Pancreas (tissue), 10 donors: Measurements from ENCODE around the gene UCMA. TPM values are rescaled to one million over a fixed set of nuclear protein-coding genes. Genes with fewer than 3 reads are reported as not detected.

Experiments
- ATAC-seq, 4 donors: fragments of 200-7000 bp; cut with Tn5 transposase; one replicate each; pipeline versions ENCODE4 v1.8.0 to v1.9.1; 2020; ENCODE audit warnings: mild to moderate bottlenecking in 4 of 4, moderate library complexity in 4 of 4
- DNase-seq, 6 donors: peaks; one replicate each; pipeline ENCODE4 v3.0.0-alpha.2; 2020
- FAIRE-seq: peaks from 2 replicates; lab custom pipeline; 2012; peaks lifted over from hg19 to GRCh38; lab: Jason Lieb, UNC
- H3K27ac ChIP-seq, 4 donors: fragments of 200-600 bp; sonication (generic); 1 replicate in 3 of 4; 2 replicates in 1 of 4; pipeline versions ENCODE4 v1.5.0 to v1.8.0; 2020
- H3K27me3 ChIP-seq, 4 donors: fragments of 200-600 bp; one replicate each; pipeline ENCODE4 v1.8.0; 2021
- H3K36me3 ChIP-seq, 3 donors: fragments of 200-600 bp; sonication (generic) in 1 of 3; one replicate each; pipeline versions ENCODE4 v1.5.0 to v1.8.0; 2020 to 2021
- H3K4me1 ChIP-seq, 3 donors: fragments of 200-600 bp; one replicate each; pipeline ENCODE4 v1.8.0; 2021
- H3K4me3 ChIP-seq, 4 donors: fragments of 200-600 bp; sonication (generic) in 2 of 4; one replicate each; pipeline versions ENCODE4 v1.5.0 to v1.8.0; 2020 to 2021
- H3K9me3 ChIP-seq, 4 donors: fragments of 200-600 bp; one replicate each; pipeline ENCODE4 v1.8.0; 2021
- WGBS, 2 donors: extraction: QIAGEN DNeasy Blood & Tissue Kit; methylation state at CpG; one replicate each; pipeline ENCODE4 v1.1.7; 2013; 5-methylcytosine and 5-hydroxymethylcytosine counted together
- intact Hi-C, 3 donors: fragments of 100-400 bp; cut with DNase I; formaldehyde crosslinking; loops; one replicate each; pipeline versions ENCODE4 v1.11.1 to v1.14.2; 2022
- polyA plus RNA-seq, 2 donors: library from polyadenylated mRNA; stranded (reverse); fragments of 200-250 nt; gene quantifications; one replicate each; pipeline ENCODE4 v1.2.3, GENCODE V29; 2013
- total RNA-seq, 6 donors: library from RNA; stranded (reverse); fragmentation: NEBNext Ultra II Directional in 4 of 6; extraction: Animal tissue kit (Norgen Biotek cat#: 25700) in 4 of 6; gene quantifications; one replicate each; pipeline versions ENCODE4 v1.2.1 to v1.2.4, GENCODE V29; 2021 to 2023
- TF ChIP-seq, protein P1 (sequence below), 4 donors: fragments of 200-600 bp; sonication (generic) in 3 of 4; IDR thresholded peaks; one replicate each; pipeline versions ENCODE4 v1.5.0 to v1.8.0; 2021; ENCODE audit warnings: antibody characterized with exemption in 4 of 4
- donor health status: healthy with polysubstance abuse.
- donor health status: DM: no; HTN: no; CAD: no; lungs with moderate emphysema.
- donor health status: DM: no; HTN: no; CAD: no.
- donor health status: control.
- donor health status: control.
- donor health status: Bipolar disorder and iron deficiency.
- donor health status: DM: yes; HTN: yes; CAD: no.
- donor health status: DM: no; HTN: no; CAD: no.
- donor health status: DM: no; HTN: no; CAD: no.
- donor health status: DM: yes; HTN: yes; CAD: no.

UCMA gene
- total and polyA plus RNA-seq, 8 donors = not detected

DNA sequence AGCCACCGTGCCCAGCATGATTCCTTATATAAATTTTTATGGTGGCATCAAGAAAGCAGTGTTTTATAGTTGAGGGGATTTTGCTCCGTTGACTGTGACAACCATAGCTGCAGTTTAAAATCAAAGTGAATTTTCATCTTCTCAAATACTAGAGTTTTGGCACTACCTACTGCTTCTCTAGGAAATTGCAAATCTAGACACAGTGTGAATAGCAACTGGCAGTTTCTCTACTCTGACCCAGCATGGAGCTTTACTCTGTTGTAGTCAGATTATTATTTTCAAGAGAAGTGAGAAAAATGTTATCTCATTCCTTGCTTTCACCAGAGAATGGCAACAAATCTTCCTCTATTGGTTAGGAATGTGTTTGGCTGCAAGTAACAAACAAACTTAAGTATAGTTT lies 49.9 kb downstream of the UCMA start:
- Histone ChIP-seq H3K27me3 (no peaks in the 10 kb centered on the region), H3K36me3 (no peaks in the 10 kb centered on the region), H3K27ac (no peak overlapping the region), H3K4me1 (no peaks in the 10 kb centered on the region), H3K9me3 (no peaks in the 10 kb centered on the region), H3K4me3 (no peak overlapping the region)
- 93 to 94% methylated on average over 2 of the region's 2 CpGs for WGBS, 2 donors
- intact Hi-C loops = no loop called here
- no peak for FAIRE-seq
- TF ChIP-seq, protein P1, sequence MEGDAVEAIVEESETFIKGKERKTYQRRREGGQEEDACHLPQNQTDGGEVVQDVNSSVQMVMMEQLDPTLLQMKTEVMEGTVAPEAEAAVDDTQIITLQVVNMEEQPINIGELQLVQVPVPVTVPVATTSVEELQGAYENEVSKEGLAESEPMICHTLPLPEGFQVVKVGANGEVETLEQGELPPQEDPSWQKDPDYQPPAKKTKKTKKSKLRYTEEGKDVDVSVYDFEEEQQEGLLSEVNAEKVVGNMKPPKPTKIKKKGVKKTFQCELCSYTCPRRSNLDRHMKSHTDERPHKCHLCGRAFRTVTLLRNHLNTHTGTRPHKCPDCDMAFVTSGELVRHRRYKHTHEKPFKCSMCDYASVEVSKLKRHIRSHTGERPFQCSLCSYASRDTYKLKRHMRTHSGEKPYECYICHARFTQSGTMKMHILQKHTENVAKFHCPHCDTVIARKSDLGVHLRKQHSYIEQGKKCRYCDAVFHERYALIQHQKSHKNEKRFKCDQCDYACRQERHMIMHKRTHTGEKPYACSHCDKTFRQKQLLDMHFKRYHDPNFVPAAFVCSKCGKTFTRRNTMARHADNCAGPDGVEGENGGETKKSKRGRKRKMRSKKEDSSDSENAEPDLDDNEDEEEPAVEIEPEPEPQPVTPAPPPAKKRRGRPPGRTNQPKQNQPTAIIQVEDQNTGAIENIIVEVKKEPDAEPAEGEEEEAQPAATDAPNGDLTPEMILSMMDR (IDR thresholded peaks at IDR 0.05) = no peak
- DNase-seq = no peak
- ATAC-seq = no peak

DNA sequence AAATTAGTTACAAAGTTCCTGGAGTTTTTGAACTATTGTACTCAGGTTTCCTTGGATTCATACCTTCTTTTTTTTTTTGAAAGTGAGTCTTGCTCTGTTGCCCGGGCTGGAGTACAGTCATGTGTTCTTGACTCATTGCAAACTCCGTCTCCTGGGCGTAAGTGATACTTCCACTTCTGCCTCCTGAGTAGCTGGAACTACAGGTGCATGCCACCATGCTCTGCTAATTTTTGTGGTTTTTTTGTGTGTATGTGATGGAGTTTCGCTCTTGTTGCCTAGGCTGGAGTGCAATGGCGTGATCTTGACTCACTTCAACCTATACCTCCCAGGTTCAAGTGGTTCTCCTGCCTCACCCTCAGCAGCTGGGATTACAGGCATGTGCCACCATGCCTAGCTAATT lies 50.5 kb downstream of the UCMA start:
- Histone ChIP-seq H3K4me3 (no peak overlapping the region), H3K4me1 (no peaks in the 10 kb centered on the region), H3K27ac (no peak overlapping the region), H3K36me3 (no peaks in the 10 kb centered on the region), H3K9me3 (no peaks in the 10 kb centered on the region), H3K27me3 (no peaks in the 10 kb centered on the region)
- intact Hi-C loops = no loop called here
- TF ChIP-seq, protein P1 (IDR thresholded peaks at IDR 0.05) = no peak
- DNase-seq (no peak), ATAC-seq (no peak), FAIRE-seq (no peak)
- 77 to 78% methylated on average over 5 of the region's 5 CpGs for WGBS, 2 donors

DNA sequence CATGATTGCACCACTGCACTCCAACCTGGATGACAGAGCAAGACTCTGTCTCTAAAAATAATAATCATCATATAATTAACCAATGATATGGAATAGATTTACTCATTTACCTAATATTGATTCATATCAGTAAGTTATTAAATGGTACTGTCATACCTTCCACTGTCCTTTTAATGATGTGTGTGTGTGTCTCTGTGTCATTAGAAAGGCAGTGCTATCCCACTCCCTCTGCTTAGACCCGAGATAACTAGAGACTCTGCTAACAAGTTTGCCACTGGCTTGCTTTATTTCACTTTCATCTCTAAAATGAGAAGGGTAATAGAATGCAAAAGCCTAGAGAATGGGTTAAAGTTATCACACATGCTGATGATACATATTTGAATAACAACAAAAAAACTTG lies 51.8 kb downstream of the UCMA start:
- intact Hi-C loops = no loop called here
- WGBS, 2 donors = 70 to 83% methylated on average over 1 of the region's 1 CpG
- no peaks in the 10 kb centered on the region for H3K27me3 ChIP-seq
- FAIRE-seq (no peak), ATAC-seq (no peak), DNase-seq (no peak)
- no peaks in the 10 kb centered on the region for H3K36me3 ChIP-seq
- no peak overlapping the region for H3K4me3 ChIP-seq
- no peaks in the 10 kb centered on the region for H3K9me3 ChIP-seq
- TF ChIP-seq, protein P1 (IDR thresholded peaks at IDR 0.05) = no peak
- no peak overlapping the region for H3K27ac ChIP-seq
- H3K4me1 ChIP-seq = no peaks in the 10 kb centered on the region

DNA sequence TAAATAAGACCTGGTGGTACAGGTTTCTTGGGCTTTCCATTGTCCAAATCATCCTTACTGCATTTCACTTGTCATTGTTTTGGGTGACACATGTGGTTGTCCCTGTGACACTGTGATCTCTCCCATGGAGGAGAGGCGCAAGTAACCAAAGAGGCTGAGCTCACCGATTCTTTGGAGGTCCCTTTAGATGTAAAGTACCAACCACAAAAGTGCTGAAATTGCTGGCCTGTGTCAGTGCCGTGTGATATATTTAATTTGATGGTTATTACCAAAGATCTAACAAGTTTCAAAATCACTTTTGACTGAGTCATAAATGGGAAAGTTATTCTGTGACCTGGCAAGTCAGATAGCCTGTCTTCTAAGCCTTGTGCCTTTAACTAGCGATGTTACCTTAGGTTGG lies 53.4 kb downstream of the UCMA start:
- H3K27ac ChIP-seq = no peak overlapping the region
- 95 to 96% methylated on average over 4 of the region's 4 CpGs for WGBS, 2 donors
- no peaks in the 10 kb centered on the region for H3K9me3 ChIP-seq
- no peaks in the 10 kb centered on the region for H3K36me3 ChIP-seq
- H3K27me3 ChIP-seq = no peaks in the 10 kb centered on the region
- FAIRE-seq = no peak
- no peak for ATAC-seq
- intact Hi-C loops = no loop called here
- no peak overlapping the region for H3K4me3 ChIP-seq
- TF ChIP-seq, protein P1 (IDR thresholded peaks at IDR 0.05) = no peak
- H3K4me1 ChIP-seq = no peaks in the 10 kb centered on the region
- DNase-seq = no peak

DNA sequence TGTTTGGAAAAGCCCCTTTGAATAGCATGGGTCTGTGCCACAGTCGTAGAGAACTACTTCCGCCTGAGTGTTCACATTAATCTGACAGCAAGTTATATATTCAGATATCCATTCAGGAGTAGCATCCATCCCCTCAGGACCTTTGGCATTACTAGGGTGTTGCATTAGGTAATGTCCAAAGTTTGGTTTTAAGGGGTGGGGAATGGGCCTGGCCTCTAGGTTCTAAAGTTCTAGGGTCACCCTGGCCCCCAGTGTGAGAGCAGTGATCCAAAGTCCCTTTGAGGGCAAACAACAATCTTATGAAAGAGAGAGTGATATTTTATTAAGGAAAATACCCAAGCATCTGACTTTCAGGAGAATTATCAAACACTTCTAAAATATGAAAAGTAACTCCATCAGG lies 60.6 kb downstream of the UCMA start:
- no peak overlapping the region for H3K27ac ChIP-seq
- no peak overlapping the region for H3K4me3 ChIP-seq
- 95 to 96% methylated on average over 2 of the region's 2 CpGs for WGBS, 2 donors
- no peaks in the 10 kb centered on the region for H3K9me3 ChIP-seq
- ATAC-seq (no peak), FAIRE-seq (no peak), DNase-seq (no peak)
- H3K27me3 ChIP-seq = no peaks in the 10 kb centered on the region
- TF ChIP-seq, protein P1 (IDR thresholded peaks at IDR 0.05) = no peak
- no peaks in the 10 kb centered on the region for H3K36me3 ChIP-seq
- intact Hi-C loops = no loop called here
- H3K4me1 ChIP-seq = no peaks in the 10 kb centered on the region

Other genes with a start within 250 kb of the UCMA start
- gene CCDC3, start 232.7 kb downstream of the UCMA start, total RNA-seq = 1 to 10 TPM in 3 of 6 donors, under 1 TPM in 3; 0.60 to 2.7 (median 1.5) TPM
- 1 to 10 TPM; 2.3 to 4.7 TPM for gene CCDC3, start 232.7 kb downstream of the UCMA start, polyA plus RNA-seq
- 10 to 100 TPM; 13.9 to 47.9 (median 24.4) TPM for gene OPTN, start 134.2 kb downstream of the UCMA start, total RNA-seq
- gene OPTN, start 134.2 kb downstream of the UCMA start, polyA plus RNA-seq = 10 to 100 TPM; 19.4 to 25.0 TPM
- gene MCM10, start 72.8 kb downstream of the UCMA start, total RNA-seq = under 1 TPM in 5 of 6 donors, not detected in 1; 0.12 to 0.35 (median 0.32) TPM
- gene MCM10, start 72.8 kb downstream of the UCMA start, polyA plus RNA-seq = under 1 TPM; 0.05 to 0.15 TPM
- 10 to 100 TPM; 13.4 to 22.5 (median 18.3) TPM for gene PHYH, start 65.7 kb upstream of the UCMA start, total RNA-seq
- gene PHYH, start 65.7 kb upstream of the UCMA start, polyA plus RNA-seq = 10 to 100 TPM; 20.0 to 32.0 TPM
- gene SEPHS1, start 113.9 kb upstream of the UCMA start, total RNA-seq = 10 to 100 TPM; 14.4 to 24.6 (median 19.7) TPM
- gene SEPHS1, start 113.9 kb upstream of the UCMA start, polyA plus RNA-seq = 10 to 100 TPM; 14.3 to 21.3 TPM